Right renal cortex interstitium (tissue), 3 donors: ENCODE data around the gene HNF1B. TPM values are rescaled to one million over a fixed set of nuclear protein-coding genes. Genes with fewer than 3 reads are reported as not detected.
A peak's percentile ranks its signal among the peaks of the same experiment; 100 is the strongest.
"Not testable (repeated sequence)": the region's sequence is repeated elsewhere in the genome, so short reads cannot be mapped to it uniquely, and the experiment has no call there.

Experiments used
- DNase-seq, 3 donors: peaks; one replicate each; pipeline ENCODE4 v3.0.0-alpha.2; 2013; ENCODE audit warnings: low read depth in 3 of 3, low spot score in 2 of 3
- polyA plus RNA-seq, 3 donors: library from polyadenylated mRNA; unstranded; fragments of 120-200 nt; gene quantifications; one replicate each; pipeline ENCODE4 v1.2.1, GENCODE V29; 2013; ENCODE audit not compliant: insufficient read length in 3 of 3

HNF1B gene
- polyA plus RNA-seq = 100 to 1,000 TPM; 110 to 113 (median 112) TPM

GRCh38 chr17:37744961-37745800 is at the start of gene HNF1B:
TSS of gene HNF1B (minus strand) at chr17:37745059. CDS start at chr17:37744884, 175 bp downstream.
- no peak for DNase-seq

DNA sequence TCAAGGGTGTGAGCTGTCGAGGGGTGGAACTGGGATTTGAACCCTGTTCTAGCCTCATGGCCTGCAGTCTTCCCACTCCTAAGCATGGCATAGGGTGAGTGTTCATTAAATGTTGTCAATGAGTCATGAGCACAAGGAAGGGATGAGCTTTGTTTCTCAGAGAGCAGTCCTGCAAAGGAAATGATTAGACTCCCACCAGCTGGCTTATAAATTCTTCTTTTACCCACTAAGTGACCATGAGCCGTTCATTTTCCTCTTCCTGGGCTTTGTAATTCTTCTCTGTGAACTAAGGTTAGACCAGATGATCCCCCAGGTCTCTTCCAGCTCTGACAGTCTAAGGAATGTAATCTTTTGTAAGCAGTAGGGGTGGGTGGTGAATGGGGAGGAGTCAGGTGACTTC is 47.9 kb upstream of the HNF1B start:
- DNase-seq = no peak

GRCh38 chr17:37791447-37792399 is 46.9 kb upstream of the HNF1B start:
- no peak for DNase-seq

- DNase-seq = peak in 1 of 3 donors; percentile 61
These were observed 45.1 kb upstream of the HNF1B start for GRCh38 chr17:37789771-37790541.

DNA sequence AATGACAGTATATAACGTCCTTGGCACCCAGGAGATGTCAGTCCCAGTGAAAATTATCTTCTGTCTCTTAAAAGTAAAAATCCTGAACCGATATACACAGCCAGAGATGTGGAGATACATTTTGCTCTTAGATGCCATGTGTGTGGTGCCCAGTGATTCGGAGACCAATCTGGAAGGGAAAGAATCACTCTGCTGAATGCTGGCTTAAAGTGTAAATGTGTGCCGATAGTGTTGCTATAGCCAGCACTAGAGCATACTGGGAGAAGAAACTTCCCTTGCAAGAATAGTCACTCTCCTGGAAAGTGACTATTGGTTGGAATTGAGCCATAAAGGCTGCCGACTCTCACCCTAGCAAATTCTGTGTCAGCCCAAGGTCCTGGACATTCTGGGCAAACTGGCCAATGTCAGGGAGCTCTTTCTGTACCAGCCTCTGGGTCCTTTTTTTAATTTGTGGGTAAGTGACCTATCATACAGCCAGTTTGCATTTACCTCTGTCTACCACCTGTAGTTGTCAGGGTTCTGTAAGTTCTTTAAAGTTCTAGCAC is 44.2 kb upstream of the HNF1B start:
- DNase-seq = no peak

DNA sequence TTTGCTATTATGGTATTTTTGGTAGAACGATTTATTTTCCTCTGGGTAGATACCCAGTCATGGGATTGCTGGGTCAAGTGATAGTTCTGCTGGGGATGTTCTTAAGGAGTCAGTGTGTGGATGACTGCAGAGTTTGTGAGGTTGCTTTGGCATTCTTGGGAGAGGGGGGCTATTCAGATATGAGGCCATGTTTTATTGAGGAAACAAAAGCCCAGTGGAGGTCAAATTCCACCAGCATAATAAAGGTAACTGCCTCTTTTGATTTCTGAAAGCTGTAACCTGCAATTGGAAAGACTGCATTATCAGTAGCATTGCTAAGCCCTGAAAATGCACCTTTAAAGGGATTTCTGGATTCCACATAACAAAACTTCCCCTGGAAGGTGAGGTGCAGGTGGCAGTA is 43.7 kb upstream of the HNF1B start:
- DNase-seq = no peak

- DNase-seq = no peak
These were observed 42.3 kb upstream of the HNF1B start for GRCh38 chr17:37787055-37787757.

- no peak for DNase-seq
These were observed 41.6 kb upstream of the HNF1B start for GRCh38 chr17:37786481-37786880.

GRCh38 chr17:37782460-37782859 is 37.6 kb upstream of the HNF1B start:
- not testable (repeated sequence) for DNase-seq

DNA sequence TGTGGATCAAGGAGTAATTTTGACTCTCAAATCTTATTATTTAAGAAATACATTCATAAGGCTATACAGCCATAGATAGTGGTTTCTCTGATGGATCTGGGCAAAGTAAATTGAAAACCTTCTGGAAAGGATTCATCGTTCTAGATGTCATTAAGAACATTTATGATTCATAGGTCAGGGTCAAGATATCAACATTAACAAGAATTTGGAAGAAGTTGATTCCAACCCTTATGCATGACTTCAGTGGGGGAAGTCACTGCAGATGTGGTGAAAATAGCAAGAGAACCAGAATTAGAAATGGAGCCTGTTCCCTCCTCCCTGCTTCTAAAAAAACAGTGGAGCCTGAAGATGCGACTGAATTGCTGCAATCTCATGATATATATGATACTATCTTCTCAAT is 36.6 kb upstream of the HNF1B start:
- DNase-seq = no peak

DNA sequence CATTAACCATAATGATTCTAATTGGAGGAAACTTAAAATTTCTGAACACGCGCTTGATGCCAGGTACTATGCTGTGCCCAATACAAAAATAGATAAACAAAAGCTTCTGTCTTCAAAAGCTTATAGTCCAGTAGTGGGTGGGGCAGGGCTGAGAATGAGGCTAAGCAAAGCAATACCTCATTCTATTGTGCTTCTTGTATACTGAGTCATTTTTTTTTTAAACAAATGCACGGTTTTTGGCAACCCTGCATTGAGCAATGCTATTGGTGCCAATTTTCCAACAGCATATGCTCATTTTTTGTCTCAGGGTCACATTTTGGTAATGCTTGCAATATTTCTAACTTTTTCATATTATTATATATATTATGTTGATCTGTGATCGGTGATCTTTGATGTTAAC is 34.7 kb upstream of the HNF1B start:
- DNase-seq = no peak

- DNase-seq = no peak
These were observed 29.6 kb upstream of the HNF1B start for GRCh38 chr17:37774504-37774903.

DNA sequence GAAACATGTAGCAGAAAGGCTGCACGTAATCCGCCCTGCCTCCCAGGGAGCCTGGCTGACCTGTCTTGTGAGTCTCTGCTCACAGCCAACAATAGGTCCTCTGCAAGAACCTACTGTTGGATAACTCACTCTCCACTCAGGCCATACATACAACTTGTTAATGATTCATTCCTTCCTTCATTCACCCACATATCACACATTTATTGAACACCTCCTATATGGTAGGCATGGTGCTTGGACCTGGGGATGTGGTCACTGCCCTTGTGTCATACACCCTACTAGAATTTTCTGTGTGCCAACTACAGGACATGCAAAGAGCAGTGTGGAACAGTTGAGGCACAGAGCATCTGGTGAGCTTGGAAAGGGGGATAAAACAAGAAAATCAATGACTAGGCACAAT is 28.1 kb upstream of the HNF1B start:
- DNase-seq = no peak

- no peak for DNase-seq
These were observed 26.0 kb upstream of the HNF1B start for GRCh38 chr17:37770631-37771518.

GRCh38 chr17:37769050-37769449 is 24.2 kb upstream of the HNF1B start:
- no peak for DNase-seq

GRCh38 chr17:37768438-37768837 is 23.6 kb upstream of the HNF1B start:
- no peak for DNase-seq

- no peak for DNase-seq
These were observed 22.1 kb upstream of the HNF1B start for GRCh38 chr17:37766971-37767370.

DNA sequence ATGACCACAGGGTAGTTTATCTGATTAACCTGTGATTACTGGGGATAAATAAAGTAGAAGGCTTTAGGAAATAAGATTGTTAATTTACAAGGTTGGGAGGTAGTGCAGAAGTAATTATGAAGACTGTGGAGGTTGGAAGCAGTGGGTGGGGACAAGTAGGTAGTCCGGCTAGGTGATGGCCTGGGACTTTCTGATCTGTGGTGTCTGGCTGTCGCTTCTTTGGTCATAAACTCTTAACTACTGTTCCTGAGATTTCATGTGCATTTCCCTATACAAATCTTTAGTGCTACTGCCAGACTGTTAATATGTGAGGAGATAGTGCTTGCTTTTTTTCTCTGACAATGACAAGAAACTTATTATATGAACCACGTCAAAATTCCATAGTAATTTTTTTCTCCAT is 19.5 kb upstream of the HNF1B start:
- no peak for DNase-seq

DNA sequence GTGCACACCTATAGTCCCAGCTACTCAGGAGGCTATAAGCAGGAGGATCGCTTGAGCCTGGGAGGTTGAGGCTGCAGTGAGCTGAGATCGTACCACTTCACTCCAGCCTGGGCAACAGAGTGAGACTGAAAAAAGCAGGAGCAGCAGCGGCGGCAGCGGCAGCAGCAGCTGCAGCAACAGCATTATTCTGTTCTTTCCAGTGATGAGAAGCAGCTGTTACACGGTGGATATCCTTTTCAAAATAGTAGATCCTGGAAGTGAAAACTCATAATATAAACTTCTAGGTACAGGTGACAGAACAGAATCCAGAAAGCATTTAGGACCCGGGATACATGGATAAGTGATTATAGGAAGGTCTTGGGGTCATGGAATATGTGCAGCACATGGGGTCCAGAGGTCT is 17.8 kb upstream of the HNF1B start:
- DNase-seq = no peak
